AML-193 (cell line): ENCODE measurements around the gene MT1B.
"Not testable (repeated sequence)": the region's sequence is repeated elsewhere in the genome, so short reads cannot be mapped to it uniquely, and the experiment has no call there.

Experiments
- DNase-seq, 2 experiments: peaks; one replicate each; lab custom pipeline; 2025; lab: John Stamatoyannopoulos, UW

MT1B gene

GRCh38 chr16:56637814-56638750 lies 13.6 kb upstream of the MT1B start, which contains the start of gene MT1A:
TSS of gene MT1A (plus strand) at chr16:56638666. CDS start at chr16:56638739, 73 bp downstream.
- no peak for DNase-seq

GRCh38 chr16:56639045-56639444 lies 12.6 kb upstream of the MT1B start:
- no peak for DNase-seq

GRCh38 chr16:56640076-56640475 lies 11.6 kb upstream of the MT1B start:
- no peak for DNase-seq

- DNase-seq: no peak
Observed at GRCh38 chr16:56641166-56641565, 10.5 kb upstream of the MT1B start.

GRCh38 chr16:56643080-56643778 lies 8.5 kb upstream of the MT1B start:
- DNase-seq: no peak

GRCh38 chr16:56643833-56644232 lies 7.9 kb upstream of the MT1B start:
- no peak for DNase-seq

GRCh38 chr16:56645311-56645710 lies 6.4 kb upstream of the MT1B start:
- no peak for DNase-seq

- DNase-seq: no peak
Observed at GRCh38 chr16:56645838-56646237, 5.8 kb upstream of the MT1B start.

- no peak for DNase-seq
Observed at GRCh38 chr16:56647641-56648431, 3.9 kb upstream of the MT1B start.

GRCh38 chr16:56649271-56649670 lies 2.4 kb upstream of the MT1B start:
- DNase-seq: no peak

- DNase-seq: no peak
Observed at GRCh38 chr16:56649820-56650219, 1.9 kb upstream of the MT1B start.

GRCh38 chr16:56652600-56652999 lies 914 bp downstream of the MT1B start:
- no peak for DNase-seq

- DNase-seq: no peak
Observed at GRCh38 chr16:56653218-56653617, 1.5 kb downstream of the MT1B start.

- DNase-seq: peak; percentile 70
Observed at GRCh38 chr16:56657555-56658326, 6.1 kb downstream of the MT1B start, which contains the start of gene MT1F. TSS of gene MT1F (plus strand) at chr16:56657959. CDS start at chr16:56658059, 100 bp downstream.

- no peak for DNase-seq
Observed at GRCh38 chr16:56658327-56658875, 6.7 kb downstream of the MT1B start.

GRCh38 chr16:56662357-56663354 lies 11.0 kb downstream of the MT1B start:
- no peak for DNase-seq

GRCh38 chr16:56664506-56664905 lies 12.8 kb downstream of the MT1B start:
- DNase-seq: no peak

GRCh38 chr16:56665286-56666261 lies 13.9 kb downstream of the MT1B start:
- DNase-seq: not testable (repeated sequence)
